GM23248 (cell line): ENCODE data around the gene LDLRAD3. TPM values are rescaled to one million over a fixed set of nuclear protein-coding genes. Genes with fewer than 3 reads are reported as not detected.

Source experiments
- DNase-seq: peaks from one replicate; pipeline ENCODE4 v3.0.0-alpha.2; 2015
- H2AFZ ChIP-seq: fragments of 200-600 bp; sonication (generic); 2 replicates; pipeline ENCODE4 v1.6.1; 2016; ENCODE audit warnings: antibody characterized with exemption
- H3F3A ChIP-seq: fragments of 200-600 bp; sonication (generic); 2 replicates; pipeline ENCODE4 v1.6.1; 2016; ENCODE audit warnings: mild to moderate bottlenecking, antibody characterized with exemption, mixed run types; ENCODE audit not compliant: insufficient read depth
- H3K27ac ChIP-seq: fragments of 200-600 bp; sonication (generic); 2 replicates; pipeline ENCODE4 v1.5.1; 2016; ENCODE audit warnings: mild to moderate bottlenecking
- H3K27me3 ChIP-seq: fragments of 200-600 bp; sonication (generic); replicated peaks from 2 replicates; pipeline ENCODE4 v1.6.1; 2016; ENCODE audit warnings: mild to moderate bottlenecking; ENCODE audit not compliant: insufficient read depth
- H3K36me3 ChIP-seq: fragments of 200-600 bp; sonication (generic); 2 replicates; pipeline ENCODE4 v1.6.1; 2016; ENCODE audit warnings: low read depth, mild to moderate bottlenecking
- H3K4me1 ChIP-seq: fragments of 200-600 bp; sonication (generic); 2 replicates; pipeline ENCODE4 v1.6.1; 2016; ENCODE audit warnings: mild to moderate bottlenecking; ENCODE audit not compliant: insufficient read depth
- H3K4me2 ChIP-seq: fragments of 200-600 bp; sonication (generic); one replicate; pipeline ENCODE4 v1.6.1; 2016; ENCODE audit warnings: mild to moderate bottlenecking; ENCODE audit not compliant: unreplicated experiment
- H3K4me3 ChIP-seq: fragments of 200-600 bp; sonication (generic); 2 replicates; pipeline ENCODE4 v1.5.1; 2016; ENCODE audit warnings: mild to moderate bottlenecking
- H3K79me2 ChIP-seq: fragments of 200-600 bp; sonication (generic); 2 replicates; pipeline ENCODE4 v1.6.1; 2016; ENCODE audit warnings: mild to moderate bottlenecking; ENCODE audit not compliant: insufficient read depth
- H3K9ac ChIP-seq: fragments of 200-600 bp; sonication (generic); 2 replicates; pipeline ENCODE4 v1.6.1; 2016; ENCODE audit warnings: mild to moderate bottlenecking
- H3K9me2 ChIP-seq: fragments of 200-600 bp; sonication (generic); 2 replicates; pipeline ENCODE4 v1.6.1; 2016; ENCODE audit warnings: mixed run types, mild to moderate bottlenecking, moderate library complexity; ENCODE audit not compliant: insufficient read depth
- H3K9me3 ChIP-seq: fragments of 200-600 bp; sonication (generic); one replicate; pipeline ENCODE4 v1.6.1; 2017; ENCODE audit warnings: low read depth
- H4K20me1 ChIP-seq: fragments of 200-600 bp; sonication (generic); 2 replicates; pipeline ENCODE4 v1.6.0; 2016; ENCODE audit not compliant: insufficient read depth
- EZH2 ChIP-seq: fragments of 200-600 bp; sonication (generic); IDR thresholded peaks from 2 replicates; pipeline ENCODE4 v1.6.1; 2018; ENCODE audit warnings: antibody characterized with exemption, mild to moderate bottlenecking; ENCODE audit not compliant: insufficient read depth, poor library complexity, severe bottlenecking
- EZH2phosphoT487 ChIP-seq: fragments of 200-600 bp; sonication (generic); IDR thresholded peaks from 2 replicates; pipeline ENCODE4 v1.6.1; 2018; ENCODE audit warnings: antibody characterized with exemption, moderate library complexity, mild to moderate bottlenecking, low read depth; ENCODE audit not compliant: insufficient read depth
- WGBS, 2 experiments: methylation state at CpG; one replicate each; pipeline ENCODE4 v1.1.6; 2015 to 2017; ENCODE audit warnings: low lambda C conversion rate in 2 of 2, low coverage in 1 of 2; ENCODE audit errors: missing lambda C conversion rate in 2 of 2; 5-methylcytosine and 5-hydroxymethylcytosine counted together
- in situ Hi-C: fragments of 300-500 bp; cut with MboI; formaldehyde crosslinking; loops from 2 replicates; pipeline ENCODE4 v1.15.0; 2020
- polyA plus RNA-seq: library from polyadenylated mRNA; unstranded; fragments of >200 nt; fragmentation: Nextera tagmentation; extraction: Ambion mirVana; gene quantifications from 2 replicates; pipeline ENCODE4 v1.2.1, GENCODE V29; 2016
- total RNA-seq: library from RNA; depleted of rRNA; stranded (reverse); fragments of >200 nt; shearing (Covaris generic); gene quantifications from 2 replicates; pipeline ENCODE4 v1.2.3, GENCODE V29; 2014

Gene LDLRAD3
- total and polyA plus RNA-seq, 2 experiments from 2014 or later: 6.2 to 6.6 TPM

DNA sequence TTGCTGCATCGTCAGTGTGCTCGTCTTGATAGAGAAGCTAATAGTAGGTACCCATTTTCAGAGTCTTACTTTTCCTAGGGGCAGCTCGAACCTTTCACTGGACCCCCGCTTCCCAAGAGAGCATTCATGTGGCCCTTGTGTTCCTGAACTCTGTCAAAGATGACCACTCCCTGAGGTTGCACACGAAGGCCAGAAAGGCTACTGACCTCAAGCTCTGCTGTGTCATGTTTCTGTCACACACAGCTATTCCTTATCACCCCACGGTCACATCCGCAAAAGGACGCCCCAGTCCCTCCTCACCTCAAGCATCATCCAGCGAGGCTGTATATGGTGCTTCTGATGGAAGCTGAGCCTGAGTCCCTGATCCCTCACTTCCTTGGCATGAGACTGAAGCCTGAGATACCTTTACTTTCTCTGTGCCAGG is 171.5 kb downstream of the LDLRAD3 start:
- Histone ChIP-seq H3K9me2 (no peaks in the 10 kb centered on the region), H3K9ac (no peak overlapping the region), H3K36me3 (no peaks in the 10 kb centered on the region), H3K4me1 (no peaks in the 10 kb centered on the region), H4K20me1 (no peaks in the 10 kb centered on the region), H3K9me3 (no peaks in the 10 kb centered on the region), H3F3A (no peaks in the 10 kb centered on the region), H3K27ac (no peak overlapping the region), H3K4me3 (no peak overlapping the region), H3K27me3 (no peaks in the 10 kb centered on the region), H3K4me2 (no peak overlapping the region), H3K79me2 (no peaks in the 10 kb centered on the region), H2AFZ (no peak overlapping the region)
- 95 to 96% methylated on average over 9 of the region's 9 CpGs for WGBS, 2 experiments
- TF ChIP-seq EZH2 (no peak), EZH2phosphoT487 (no peak)
- in situ Hi-C loops: no loop called here
- no peak for DNase-seq

DNA sequence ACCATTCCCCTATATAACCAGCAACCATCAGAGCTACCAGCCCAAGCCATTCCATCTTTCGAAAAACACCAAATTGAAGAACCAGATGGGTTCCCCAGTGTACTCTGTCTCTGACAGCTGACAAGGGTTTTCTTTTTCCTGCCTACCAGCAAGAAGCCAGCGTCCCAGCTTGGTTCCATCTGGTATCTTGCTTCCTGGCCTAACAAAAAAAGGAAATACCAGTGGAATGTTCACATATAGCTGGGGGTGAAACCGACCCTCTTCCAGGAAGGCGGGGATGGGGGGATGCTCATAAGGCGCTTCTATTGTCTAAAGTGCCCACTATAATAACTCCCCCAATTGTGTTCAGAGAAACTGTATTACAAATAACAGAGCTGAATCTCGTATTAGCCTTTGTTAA is 172.3 kb downstream of the LDLRAD3 start:
- no peak overlapping the region for H2AFZ ChIP-seq
- no peak for DNase-seq
- H3K9me2 ChIP-seq: no peaks in the 10 kb centered on the region
- no peaks in the 10 kb centered on the region for H3K9me3 ChIP-seq
- no peak overlapping the region for H3K27ac ChIP-seq
- no peaks in the 10 kb centered on the region for H3K4me1 ChIP-seq
- 78 to 83% methylated on average over 6 of the region's 6 CpGs for WGBS, 2 experiments
- no peak overlapping the region for H3K4me2 ChIP-seq
- H3K4me3 ChIP-seq: no peak overlapping the region
- no peaks in the 10 kb centered on the region for H4K20me1 ChIP-seq
- in situ Hi-C loops: no loop called here
- no peaks in the 10 kb centered on the region for H3F3A ChIP-seq
- TF ChIP-seq EZH2: no peak
- no peak for TF ChIP-seq EZH2phosphoT487
- no peaks in the 10 kb centered on the region for H3K27me3 ChIP-seq
- no peaks in the 10 kb centered on the region for H3K79me2 ChIP-seq
- no peaks in the 10 kb centered on the region for H3K36me3 ChIP-seq
- H3K9ac ChIP-seq: no peak overlapping the region

DNA sequence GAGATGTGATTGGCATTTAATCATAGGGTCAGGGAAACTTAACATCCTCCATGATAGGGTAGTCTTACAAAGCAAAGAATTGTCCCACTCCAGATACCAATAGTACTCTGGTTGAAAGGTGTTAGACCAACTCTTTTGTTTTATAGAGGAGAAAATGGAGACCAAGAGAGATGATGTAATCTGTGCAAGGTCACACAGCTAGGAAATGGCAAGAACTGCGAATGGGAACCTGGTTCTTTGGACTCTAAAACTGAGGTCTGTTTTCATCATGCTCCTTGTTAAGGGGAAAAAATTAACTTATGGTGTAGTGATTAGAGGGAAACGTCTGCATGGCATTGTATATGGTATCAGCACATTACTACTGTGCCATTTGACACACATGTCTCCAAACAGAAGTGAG is 174.2 kb downstream of the LDLRAD3 start:
- no peaks in the 10 kb centered on the region for H3K36me3 ChIP-seq
- DNase-seq: no peak
- H3K9me3 ChIP-seq: no peaks in the 10 kb centered on the region
- TF ChIP-seq EZH2: no peak
- no peak for TF ChIP-seq EZH2phosphoT487
- WGBS, 2 experiments: 70 to 77% methylated on average over 2 of the region's 2 CpGs
- H3K9ac ChIP-seq: no peak overlapping the region
- in situ Hi-C loops: no loop called here
- H2AFZ ChIP-seq: no peak overlapping the region
- no peaks in the 10 kb centered on the region for H3K27me3 ChIP-seq
- H3K27ac ChIP-seq: no peak overlapping the region
- no peak overlapping the region for H3K4me2 ChIP-seq
- no peaks in the 10 kb centered on the region for H4K20me1 ChIP-seq
- H3K4me3 ChIP-seq: no peak overlapping the region
- no peaks in the 10 kb centered on the region for H3K79me2 ChIP-seq
- no peaks in the 10 kb centered on the region for H3F3A ChIP-seq
- peaks cover 4% of the 10 kb centered on the region; the same call in 1 of the 2 replicates for H3K4me1 ChIP-seq
- no peaks in the 10 kb centered on the region for H3K9me2 ChIP-seq

DNA sequence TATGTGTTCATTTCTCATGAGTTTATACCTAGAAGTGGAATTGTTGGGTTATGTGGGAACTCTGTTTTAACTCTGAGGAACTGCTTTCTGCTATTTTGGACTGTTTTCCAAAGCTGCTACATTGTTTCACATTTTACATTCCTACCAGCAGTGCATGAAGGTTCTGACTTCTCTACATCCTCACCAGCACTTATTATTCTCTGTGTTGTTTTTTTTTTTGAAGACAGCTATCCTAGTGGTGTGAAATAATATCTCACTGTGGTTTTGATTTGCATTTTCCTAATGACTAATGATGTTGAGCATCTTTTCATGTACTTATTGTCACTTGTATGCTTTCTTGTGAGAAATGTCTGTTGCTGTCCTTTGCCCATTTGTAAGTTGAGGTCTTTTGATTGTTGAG is 175.4 kb downstream of the LDLRAD3 start:
- in situ Hi-C loops: no loop called here
- Histone ChIP-seq H3K36me3 (no peaks in the 10 kb centered on the region), H3K27me3 (no peaks in the 10 kb centered on the region), H3K4me1 (peaks cover 4% of the 10 kb centered on the region; the same call in 1 of the 2 replicates), H3K4me2 (no peak overlapping the region), H2AFZ (no peak overlapping the region), H3K9ac (no peak overlapping the region), H4K20me1 (no peaks in the 10 kb centered on the region), H3K79me2 (no peaks in the 10 kb centered on the region), H3K9me2 (no peaks in the 10 kb centered on the region), H3K4me3 (no peak overlapping the region), H3F3A (no peaks in the 10 kb centered on the region), H3K9me3 (no peaks in the 10 kb centered on the region), H3K27ac (no peak overlapping the region)
- DNase-seq: no peak
- TF ChIP-seq EZH2phosphoT487: no peak
- no peak for TF ChIP-seq EZH2

DNA sequence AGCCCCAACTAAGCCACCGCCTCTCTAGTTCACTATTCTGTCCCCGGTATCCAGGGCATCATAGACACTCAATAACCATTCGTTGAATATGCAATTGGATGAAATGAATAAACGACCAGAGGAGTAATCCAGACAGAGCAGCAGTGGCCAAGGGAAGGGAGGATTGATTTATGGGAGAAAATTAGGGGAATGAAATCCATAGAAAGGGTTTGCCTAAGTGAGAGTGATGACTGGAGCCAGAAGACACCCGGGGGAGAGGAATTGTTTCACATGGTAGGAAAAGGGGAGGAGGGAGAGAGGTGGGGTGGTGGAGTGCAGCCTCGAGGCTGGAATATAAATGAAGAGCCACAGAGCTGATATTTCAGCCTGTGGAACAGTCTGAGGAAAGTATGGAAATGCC is 177.2 kb downstream of the LDLRAD3 start:
- Histone ChIP-seq H3K9me2 (no peaks in the 10 kb centered on the region), H3K4me3 (no peak overlapping the region), H4K20me1 (no peaks in the 10 kb centered on the region), H3K4me1 (peaks cover 4% of the 10 kb centered on the region; the same call in 1 of the 2 replicates), H3K4me2 (no peak overlapping the region), H2AFZ (no peak overlapping the region), H3K9me3 (no peaks in the 10 kb centered on the region), H3K27ac (no peak overlapping the region), H3K79me2 (no peaks in the 10 kb centered on the region), H3K27me3 (no peaks in the 10 kb centered on the region), H3K9ac (no peak overlapping the region), H3K36me3 (no peaks in the 10 kb centered on the region), H3F3A (no peaks in the 10 kb centered on the region)
- in situ Hi-C loops: no loop called here
- no peak for DNase-seq
- WGBS, 2 experiments: 69 to 72% methylated on average over 6 of the region's 6 CpGs
- TF ChIP-seq EZH2 (no peak), EZH2phosphoT487 (no peak)
